H9 (cell line): ENCODE results near the gene FBXO31. TPM values are rescaled to one million over a fixed set of nuclear protein-coding genes. Genes with fewer than 3 reads are reported as not detected.

Experiments used
- DNase-seq: peaks from one replicate; pipeline ENCODE4 v3.0.0-alpha.2; 2017
- H2AFZ ChIP-seq: one replicate; pipeline ENCODE4 v1.6.1; 2013; ENCODE audit warnings: mild to moderate bottlenecking, low read length, control low read depth, moderate library complexity
- H2AK5ac ChIP-seq: 2 replicates; pipeline ENCODE4 v1.6.1; 2013; ENCODE audit warnings: low read length, control low read depth, mixed read lengths; ENCODE audit not compliant: insufficient read length
- H2BK120ac ChIP-seq: one replicate; pipeline ENCODE4 v1.6.1; 2013; ENCODE audit warnings: low read depth, mild to moderate bottlenecking, low read length, control low read depth, inconsistent platforms; ENCODE audit not compliant: poor library complexity, severe bottlenecking
- H2BK12ac ChIP-seq: 2 replicates; pipeline ENCODE4 v1.6.1; 2013; ENCODE audit warnings: low read length, control low read depth, mixed read lengths, low read depth; ENCODE audit not compliant: insufficient read length
- H2BK15ac ChIP-seq: 2 replicates; pipeline ENCODE4 v1.6.1; 2013; ENCODE audit warnings: low read depth, low read length, control low read depth
- H2BK20ac ChIP-seq: one replicate; pipeline ENCODE4 v1.6.1; 2013; ENCODE audit warnings: low read depth, mild to moderate bottlenecking, low read length, control low read depth, inconsistent platforms; ENCODE audit not compliant: poor library complexity, severe bottlenecking
- H2BK5ac ChIP-seq: 2 replicates; pipeline ENCODE4 v1.6.1; 2013; ENCODE audit warnings: low read length, control low read depth, mixed read lengths; ENCODE audit not compliant: insufficient read length
- H3K14ac ChIP-seq: 2 replicates; pipeline ENCODE4 v1.6.1; 2013; ENCODE audit warnings: low read length, control low read depth; ENCODE audit not compliant: insufficient read depth
- H3K18ac ChIP-seq: 2 replicates; pipeline ENCODE4 v1.6.1; 2013; ENCODE audit warnings: low read depth, mild to moderate bottlenecking, mixed read lengths, low read length, control low read depth; ENCODE audit not compliant: insufficient read length
- H3K23ac ChIP-seq: 2 replicates; pipeline ENCODE4 v1.6.1; 2013; ENCODE audit warnings: low read length, control low read depth, mixed read lengths, low read depth; ENCODE audit not compliant: insufficient read length
- H3K23me2 ChIP-seq: 2 replicates; pipeline ENCODE4 v1.6.1; 2013; ENCODE audit warnings: low read depth, mild to moderate bottlenecking, mixed read lengths, low read length, control low read depth; ENCODE audit not compliant: insufficient read length, poor library complexity, severe bottlenecking
- H3K27ac ChIP-seq: 2 replicates; pipeline ENCODE4 v1.5.1; 2013; ENCODE audit warnings: low read length, control low read depth, mixed read lengths, low read depth; ENCODE audit not compliant: insufficient read length
- H3K27me3 ChIP-seq: 2 replicates; pipeline ENCODE4 v1.6.1; 2013; ENCODE audit warnings: low read length, control low read depth, inconsistent platforms; ENCODE audit not compliant: insufficient read depth
- H3K4ac ChIP-seq: 2 replicates; pipeline ENCODE4 v1.6.1; 2013; ENCODE audit warnings: low read depth, mild to moderate bottlenecking, control low read depth, inconsistent platforms, low read length, moderate library complexity
- H3K4me1 ChIP-seq: 2 replicates; pipeline ENCODE4 v1.6.1; 2013; ENCODE audit warnings: low read length, control low read depth, inconsistent platforms; ENCODE audit not compliant: insufficient read depth
- H3K4me2 ChIP-seq: 2 replicates; pipeline ENCODE4 v1.6.1; 2013; ENCODE audit warnings: low read length, control low read depth, mixed read lengths; ENCODE audit not compliant: insufficient read length, insufficient read depth
- H3K56ac ChIP-seq: 2 replicates; pipeline ENCODE4 v1.6.1; 2013; ENCODE audit warnings: low read depth, mild to moderate bottlenecking, mixed read lengths, low read length, control low read depth; ENCODE audit not compliant: insufficient read length
- H3K79me1 ChIP-seq: 2 replicates; pipeline ENCODE4 v1.6.1; 2013; ENCODE audit warnings: low read depth, mild to moderate bottlenecking, moderate library complexity, low read length, control low read depth, inconsistent platforms; ENCODE audit not compliant: insufficient read depth, poor library complexity, severe bottlenecking
- H3K79me2 ChIP-seq: 2 replicates; pipeline ENCODE4 v1.6.1; 2013; ENCODE audit warnings: low read length, control low read depth, inconsistent platforms; ENCODE audit not compliant: insufficient read depth
- H3K9ac ChIP-seq: 2 replicates; pipeline ENCODE4 v1.6.1; 2013; ENCODE audit warnings: low read length, control low read depth, mixed read lengths; ENCODE audit not compliant: insufficient read length; ENCODE audit errors: extremely low read depth
- H3K9me3 ChIP-seq: one replicate; pipeline ENCODE4 v1.6.1; 2013; ENCODE audit warnings: low read depth, low read length, inconsistent platforms; ENCODE audit not compliant: control insufficient read depth
- H3T11ph ChIP-seq: one replicate; pipeline ENCODE4 v1.6.1; 2013; ENCODE audit warnings: mild to moderate bottlenecking, low read length, control low read depth, inconsistent platforms
- H4K20me1 ChIP-seq: one replicate; pipeline ENCODE4 v1.6.1; 2013; ENCODE audit not compliant: control insufficient read depth, insufficient read length, insufficient read depth
- H4K5ac ChIP-seq: 2 replicates; pipeline ENCODE4 v1.6.1; 2013; ENCODE audit warnings: low read depth, mild to moderate bottlenecking, mixed read lengths, low read length, control low read depth; ENCODE audit not compliant: insufficient read length
- H4K8ac ChIP-seq: replicated peaks from 2 replicates; pipeline ENCODE4 v1.6.1; 2013; ENCODE audit warnings: low read length, control low read depth, mixed read lengths, low read depth; ENCODE audit not compliant: insufficient read length
- H4K91ac ChIP-seq: 2 replicates; pipeline ENCODE4 v1.6.1; 2013; ENCODE audit warnings: low read depth, mild to moderate bottlenecking, moderate library complexity, mixed read lengths, low read length, control low read depth; ENCODE audit not compliant: insufficient read length
- H3K27ac Mint-ChIP-seq, 3 experiments: 2 replicates in 2 of 3; 3 replicates in 1 of 3; pipeline ENCODE4 v1.8.0; 2020 to 2021; ENCODE audit warnings: mixed read lengths in 3 of 3, mild to moderate bottlenecking in 1 of 3, moderate library complexity in 1 of 3
- H3K27me3 Mint-ChIP-seq: 2 replicates; pipeline ENCODE4 v1.8.0; 2021; ENCODE audit warnings: low read depth, mild to moderate bottlenecking, moderate library complexity, mixed read lengths
- H3K36me3 Mint-ChIP-seq, 3 experiments: 2 replicates in 2 of 3; 3 replicates in 1 of 3; pipeline ENCODE4 v1.8.0; 2020 to 2021; ENCODE audit warnings: low read depth in 3 of 3, mixed read lengths in 3 of 3; ENCODE audit not compliant: insufficient read depth in 1 of 3
- H3K4me1 Mint-ChIP-seq, 2 experiments: 2 replicates each; pipeline ENCODE4 v1.8.0; 2020; ENCODE audit warnings: mixed read lengths in 2 of 2
- H3K4me3 Mint-ChIP-seq, 2 experiments: 2 replicates in 1 of 2; 3 replicates in 1 of 2; pipeline ENCODE4 v1.8.0; 2020 to 2021; ENCODE audit warnings: mild to moderate bottlenecking in 2 of 2, mixed read lengths in 2 of 2, moderate library complexity in 1 of 2
- H3K9me3 Mint-ChIP-seq, 2 experiments: 2 replicates in 1 of 2; 3 replicates in 1 of 2; pipeline ENCODE4 v1.8.0; 2020; ENCODE audit warnings: mild to moderate bottlenecking in 2 of 2, mixed read lengths in 2 of 2, moderate library complexity in 1 of 2
- WGBS: extraction: QIAGEN DNeasy Blood & Tissue Kit; methylation state at CpG from one replicate; pipeline ENCODE4 v1.1.7; 2013; ENCODE audit warnings: missing lambda C conversion rate, low lambda C conversion rate, mixed read lengths; ENCODE audit not compliant: insufficient read length; ENCODE audit errors: extremely low coverage; 5-methylcytosine and 5-hydroxymethylcytosine counted together
- total RNA-seq: library from RNA; stranded (reverse); gene quantifications from 2 replicates; pipeline ENCODE4 v1.2.1, GENCODE V29; 2021
- TF ChIP-seq, protein P1 (sequence below): fragments of 200-600 bp; sonication (generic); conservative IDR thresholded peaks from 3 replicates; pipeline ENCODE4 v1.8.0; 2021; ENCODE audit warnings: antibody characterized with exemption, mild to moderate bottlenecking

The FBXO31 gene
- total RNA-seq, 1 experiment from 2014 or later = 24.2 TPM

DNA sequence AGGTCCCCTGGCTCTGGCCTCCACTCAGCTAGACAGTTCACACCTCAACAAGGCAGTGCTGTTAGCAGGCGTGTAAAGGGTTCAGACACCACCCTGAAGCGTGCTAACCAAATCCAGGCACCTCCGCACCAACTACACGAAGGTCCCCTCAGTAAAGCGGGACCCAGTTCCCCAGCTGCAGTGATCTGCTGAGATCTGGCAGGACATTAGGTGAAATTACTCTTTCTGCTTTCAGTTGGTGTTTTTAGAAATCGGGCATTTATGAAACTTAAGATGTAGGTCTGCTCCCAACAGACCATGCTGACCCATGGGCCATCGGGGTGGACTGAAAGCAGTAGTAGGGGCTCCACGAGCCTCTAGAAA, 27.1 kb downstream of the FBXO31 start:
- Mint-ChIP-seq H3K4me3 (no peak overlapping the region), H3K9me3 (no peaks in the 10 kb centered on the region), H3K36me3 (peaks cover 4 to 37% (median 26%) of the 10 kb centered on the region in 3 experiments; a peak in 6 of 7 replicates), H3K4me1 (no peaks in the 10 kb centered on the region), H3K27ac (peak overlapping the region in 2 of 3 experiments; percentile 72 to 74; a peak in 4 of 7 replicates), H3K27me3 (no peaks in the 10 kb centered on the region)
- no peak overlapping the region for H3K4me2 ChIP-seq
- no peak overlapping the region for H3T11ph ChIP-seq
- H4K5ac ChIP-seq = no peak overlapping the region
- H3K4me1 ChIP-seq = no peaks in the 10 kb centered on the region
- H4K8ac ChIP-seq = no peak overlapping the region
- H3K23me2 ChIP-seq = no peaks in the 10 kb centered on the region
- H3K9ac ChIP-seq = no peak overlapping the region
- H3K18ac ChIP-seq = no peak overlapping the region
- H2BK12ac ChIP-seq = no peak overlapping the region
- no peaks in the 10 kb centered on the region for H3K79me2 ChIP-seq
- H3K79me1 ChIP-seq = no peaks in the 10 kb centered on the region
- no peak overlapping the region for H2AK5ac ChIP-seq
- no CpG with 5 or more reads among the region's 8 CpGs for WGBS
- TF ChIP-seq, protein P1, sequence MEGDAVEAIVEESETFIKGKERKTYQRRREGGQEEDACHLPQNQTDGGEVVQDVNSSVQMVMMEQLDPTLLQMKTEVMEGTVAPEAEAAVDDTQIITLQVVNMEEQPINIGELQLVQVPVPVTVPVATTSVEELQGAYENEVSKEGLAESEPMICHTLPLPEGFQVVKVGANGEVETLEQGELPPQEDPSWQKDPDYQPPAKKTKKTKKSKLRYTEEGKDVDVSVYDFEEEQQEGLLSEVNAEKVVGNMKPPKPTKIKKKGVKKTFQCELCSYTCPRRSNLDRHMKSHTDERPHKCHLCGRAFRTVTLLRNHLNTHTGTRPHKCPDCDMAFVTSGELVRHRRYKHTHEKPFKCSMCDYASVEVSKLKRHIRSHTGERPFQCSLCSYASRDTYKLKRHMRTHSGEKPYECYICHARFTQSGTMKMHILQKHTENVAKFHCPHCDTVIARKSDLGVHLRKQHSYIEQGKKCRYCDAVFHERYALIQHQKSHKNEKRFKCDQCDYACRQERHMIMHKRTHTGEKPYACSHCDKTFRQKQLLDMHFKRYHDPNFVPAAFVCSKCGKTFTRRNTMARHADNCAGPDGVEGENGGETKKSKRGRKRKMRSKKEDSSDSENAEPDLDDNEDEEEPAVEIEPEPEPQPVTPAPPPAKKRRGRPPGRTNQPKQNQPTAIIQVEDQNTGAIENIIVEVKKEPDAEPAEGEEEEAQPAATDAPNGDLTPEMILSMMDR = no peak
- no peak overlapping the region for H2BK20ac ChIP-seq
- H3K4ac ChIP-seq = no peak overlapping the region
- H3K27ac ChIP-seq = no peak overlapping the region
- no peak for DNase-seq
- H3K14ac ChIP-seq = no peak overlapping the region; the same call in 1 of the 2 replicates
- no peak overlapping the region for H4K91ac ChIP-seq
- no peak overlapping the region for H2BK120ac ChIP-seq
- no peak overlapping the region for H3K56ac ChIP-seq
- H4K20me1 ChIP-seq = no peaks in the 10 kb centered on the region
- no peaks in the 10 kb centered on the region for H3K27me3 ChIP-seq
- H3K9me3 ChIP-seq = no peaks in the 10 kb centered on the region
- no peak overlapping the region for H3K23ac ChIP-seq
- H2AFZ ChIP-seq = no peak overlapping the region
- H2BK5ac ChIP-seq = no peak overlapping the region
- no peak overlapping the region for H2BK15ac ChIP-seq
